Measurements from ENCODE around the gene SUSD6. TPM values are rescaled to one million over a fixed set of nuclear protein-coding genes. Genes with fewer than 3 reads are reported as not detected.

SUSD6 gene
- total RNA-seq, 1 donor: 17.7 TPM

DNA sequence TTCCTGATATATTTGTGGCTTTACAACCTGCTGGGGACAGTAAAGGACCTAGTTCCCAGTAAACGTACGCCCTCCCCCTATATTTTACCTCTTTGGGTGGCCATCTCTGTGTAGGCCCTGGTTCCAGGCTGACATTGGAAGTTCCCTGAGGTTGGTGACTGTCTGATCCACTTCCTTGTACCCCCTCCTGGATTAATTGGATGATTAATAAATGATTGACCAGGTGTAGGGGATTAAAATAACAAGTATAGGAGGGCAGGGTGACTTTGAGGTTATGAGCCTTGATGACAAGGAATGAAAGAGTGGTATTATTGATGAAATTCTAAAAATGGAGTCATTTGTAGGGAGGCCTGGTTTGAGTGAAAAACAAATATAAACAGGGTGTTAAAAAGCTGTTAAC lies 9.6 kb downstream of the SUSD6 start:
- no peak for DNase-seq (ENCODE audit: insufficient read length, low spot score, missing footprints)

GRCh38 chr14:69624136-69624535 lies 12.7 kb downstream of the SUSD6 start:
- Histone ChIP-seq H3K27me3 (ENCODE audit: insufficient read depth, low read length) (no peaks in the 10 kb centered on the region), H3K4me2 (ENCODE audit: insufficient read depth, low read length) (no peak overlapping the region), H4K20me1 (ENCODE audit: insufficient read depth, low read length) (peaks cover 39% of the 10 kb centered on the region), H3K79me2 (ENCODE audit: insufficient read depth, low read length) (peaks cover 93% of the 10 kb centered on the region), H3K4me1 (ENCODE audit: insufficient read depth, low read length) (peaks cover 30% of the 10 kb centered on the region), H2AFZ (ENCODE audit: low read length) (no peak overlapping the region), H3K4me3 (ENCODE audit: insufficient read depth, low read length) (no peak overlapping the region), H3K27ac (ENCODE audit: low read depth, low read length) (no peak overlapping the region), H3K9me3 (ENCODE audit: low read depth, low read length) (no peaks in the 10 kb centered on the region), H3K36me3 (ENCODE audit: insufficient read depth, low read length) (no peaks in the 10 kb centered on the region)
- TF ChIP-seq, protein P1, sequence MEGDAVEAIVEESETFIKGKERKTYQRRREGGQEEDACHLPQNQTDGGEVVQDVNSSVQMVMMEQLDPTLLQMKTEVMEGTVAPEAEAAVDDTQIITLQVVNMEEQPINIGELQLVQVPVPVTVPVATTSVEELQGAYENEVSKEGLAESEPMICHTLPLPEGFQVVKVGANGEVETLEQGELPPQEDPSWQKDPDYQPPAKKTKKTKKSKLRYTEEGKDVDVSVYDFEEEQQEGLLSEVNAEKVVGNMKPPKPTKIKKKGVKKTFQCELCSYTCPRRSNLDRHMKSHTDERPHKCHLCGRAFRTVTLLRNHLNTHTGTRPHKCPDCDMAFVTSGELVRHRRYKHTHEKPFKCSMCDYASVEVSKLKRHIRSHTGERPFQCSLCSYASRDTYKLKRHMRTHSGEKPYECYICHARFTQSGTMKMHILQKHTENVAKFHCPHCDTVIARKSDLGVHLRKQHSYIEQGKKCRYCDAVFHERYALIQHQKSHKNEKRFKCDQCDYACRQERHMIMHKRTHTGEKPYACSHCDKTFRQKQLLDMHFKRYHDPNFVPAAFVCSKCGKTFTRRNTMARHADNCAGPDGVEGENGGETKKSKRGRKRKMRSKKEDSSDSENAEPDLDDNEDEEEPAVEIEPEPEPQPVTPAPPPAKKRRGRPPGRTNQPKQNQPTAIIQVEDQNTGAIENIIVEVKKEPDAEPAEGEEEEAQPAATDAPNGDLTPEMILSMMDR (IDR thresholded peaks at IDR 0.05; ENCODE audit: extremely low read depth, low read depth, low read length): no peak
- DNase-seq (ENCODE audit: insufficient read length, low spot score, missing footprints): no peak

More for the DNA sequence above, 9.6 kb downstream of the SUSD6 start:
- Histone ChIP-seq H3K4me1 (ENCODE audit: insufficient read depth, low read length) (peaks cover 46% of the 10 kb centered on the region), H3K4me2 (ENCODE audit: insufficient read depth, low read length) (no peak overlapping the region), H3K27me3 (ENCODE audit: insufficient read depth, low read length) (no peaks in the 10 kb centered on the region), H3K9me3 (ENCODE audit: low read depth, low read length) (no peaks in the 10 kb centered on the region), H2AFZ (ENCODE audit: low read length) (no peak overlapping the region), H4K20me1 (ENCODE audit: insufficient read depth, low read length) (peaks cover 53% of the 10 kb centered on the region), H3K36me3 (ENCODE audit: insufficient read depth, low read length) (no peaks in the 10 kb centered on the region), H3K4me3 (ENCODE audit: insufficient read depth, low read length) (no peak overlapping the region), H3K79me2 (ENCODE audit: insufficient read depth, low read length) (peaks cover 95% of the 10 kb centered on the region), H3K27ac (ENCODE audit: low read depth, low read length) (peak overlapping the region; percentile 36)
- TF ChIP-seq, protein P1 (IDR thresholded peaks at IDR 0.05; ENCODE audit: extremely low read depth, low read depth, low read length): no peak

DNA sequence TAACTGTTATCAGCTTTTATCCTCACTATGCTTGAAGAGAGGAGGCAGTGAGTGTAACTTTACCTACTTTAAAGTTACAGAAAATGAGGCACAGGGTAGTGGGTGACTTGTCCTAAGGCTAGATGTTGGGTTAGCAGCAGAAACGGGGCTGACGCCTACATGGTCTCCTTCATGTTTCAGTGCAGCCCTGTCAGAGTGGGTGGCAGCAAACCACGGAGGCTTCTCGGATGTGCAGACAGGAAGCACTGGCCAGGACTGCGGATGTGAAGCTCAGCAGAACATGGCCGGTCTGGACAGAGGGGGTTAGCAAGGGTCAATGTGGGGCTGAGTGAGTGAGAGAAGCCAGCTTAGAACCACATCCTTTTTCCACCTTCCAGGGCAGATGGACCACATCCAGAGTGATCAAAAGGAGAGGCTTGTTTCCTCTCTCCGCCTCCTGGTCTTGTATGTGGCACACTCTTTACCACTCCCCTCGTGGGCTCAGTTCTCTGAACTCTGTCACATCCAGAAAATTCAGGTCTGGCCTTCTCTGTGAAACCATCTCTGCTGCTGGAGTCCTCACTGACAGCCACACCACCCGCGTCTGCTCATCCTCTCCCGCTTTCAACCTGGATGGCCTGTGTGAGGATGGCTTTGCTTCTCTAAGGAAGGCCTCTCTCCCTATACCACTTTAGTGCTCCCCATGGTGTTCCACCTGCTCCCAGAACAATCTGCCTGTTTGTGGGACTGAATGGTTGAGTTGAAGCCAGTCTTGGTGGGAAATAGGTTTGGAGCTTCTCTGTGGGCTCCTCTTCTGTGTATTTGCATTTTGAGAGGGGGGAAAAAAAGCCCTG lies 14.1 kb downstream of the SUSD6 start:
- Histone ChIP-seq H2AFZ (ENCODE audit: low read length) (peak overlapping the region; percentile 91), H3K27me3 (ENCODE audit: insufficient read depth, low read length) (no peaks in the 10 kb centered on the region), H3K27ac (ENCODE audit: low read depth, low read length) (peak overlapping the region; percentile 66), H3K4me1 (ENCODE audit: insufficient read depth, low read length) (peaks cover 22% of the 10 kb centered on the region), H3K79me2 (ENCODE audit: insufficient read depth, low read length) (peaks cover 93% of the 10 kb centered on the region), H3K4me2 (ENCODE audit: insufficient read depth, low read length) (peak overlapping the region; percentile 72), H3K9me3 (ENCODE audit: low read depth, low read length) (no peaks in the 10 kb centered on the region), H4K20me1 (ENCODE audit: insufficient read depth, low read length) (peaks cover 40% of the 10 kb centered on the region), H3K36me3 (ENCODE audit: insufficient read depth, low read length) (no peaks in the 10 kb centered on the region), H3K4me3 (ENCODE audit: insufficient read depth, low read length) (peak overlapping the region; percentile 26)
- TF ChIP-seq, protein P1 (IDR thresholded peaks at IDR 0.05; ENCODE audit: extremely low read depth, low read depth, low read length): no peak
- peak; percentile 56 for DNase-seq (ENCODE audit: insufficient read length, low spot score, missing footprints)

GRCh38 chr14:69626132-69626500 lies 14.7 kb downstream of the SUSD6 start:
- H3K36me3 ChIP-seq (ENCODE audit: insufficient read depth, low read length): no peaks in the 10 kb centered on the region
- no peak overlapping the region for H3K4me2 ChIP-seq (ENCODE audit: insufficient read depth, low read length)
- H4K20me1 ChIP-seq (ENCODE audit: insufficient read depth, low read length): peaks cover 39% of the 10 kb centered on the region
- no peaks in the 10 kb centered on the region for H3K27me3 ChIP-seq (ENCODE audit: insufficient read depth, low read length)
- H3K4me3 ChIP-seq (ENCODE audit: insufficient read depth, low read length): no peak overlapping the region
- TF ChIP-seq, protein P1 (IDR thresholded peaks at IDR 0.05; ENCODE audit: extremely low read depth, low read depth, low read length): no peak
- H3K4me1 ChIP-seq (ENCODE audit: insufficient read depth, low read length): peaks cover 21% of the 10 kb centered on the region
- no peaks in the 10 kb centered on the region for H3K9me3 ChIP-seq (ENCODE audit: low read depth, low read length)
- H3K79me2 ChIP-seq (ENCODE audit: insufficient read depth, low read length): peaks cover 92% of the 10 kb centered on the region
- H3K27ac ChIP-seq (ENCODE audit: low read depth, low read length): no peak overlapping the region
- no peak overlapping the region for H2AFZ ChIP-seq (ENCODE audit: low read length)
- DNase-seq (ENCODE audit: insufficient read length, low spot score, missing footprints): no peak

All from osteoblast (primary cell).